ENCODE data around the gene EXOC3L2.

GRCh38 chr19:45206328-45206727 lies 38.9 kb downstream of the EXOC3L2 start:
- no peak for TF ChIP-seq CTCF (IDR thresholded peaks at IDR 0.05)
- TF ChIP-seq POLR2A (IDR thresholded peaks at IDR 0.05; ENCODE audit: low read depth): no peak
- no peak for TF ChIP-seq EP300 (IDR thresholded peaks at IDR 0.05)
